ENCODE results near the gene SMOC1.
"Not testable (repeated sequence)": the region's sequence is repeated elsewhere in the genome, so short reads cannot be mapped to it uniquely, and the experiment has no call there.

SMOC1 gene

GRCh38 chr14:69901113-69901951 lies 22.1 kb downstream of the SMOC1 start:
- no peak for DNase-seq

DNA sequence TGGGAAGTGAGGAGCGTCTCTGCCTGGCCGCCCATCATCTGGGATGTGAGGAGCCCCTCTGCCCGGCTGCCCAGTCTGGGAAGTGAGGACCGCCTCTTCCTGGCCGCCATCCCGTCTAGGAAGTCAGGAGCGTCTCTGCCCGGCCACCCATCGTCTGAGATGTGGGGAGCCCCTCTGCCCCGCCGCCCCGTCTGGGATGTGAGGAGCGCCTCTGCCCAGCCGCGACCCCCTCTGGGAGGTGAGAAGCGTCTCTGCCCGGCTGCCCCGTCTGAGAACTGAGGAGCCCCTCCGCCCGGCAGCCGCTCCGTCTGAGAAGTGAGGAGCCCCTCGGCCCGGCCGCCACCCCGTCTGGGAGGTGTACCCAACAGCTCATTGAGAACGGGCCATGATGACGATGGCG lies 23.8 kb downstream of the SMOC1 start:
- DNase-seq, result not testable (repeated sequence)

GRCh38 chr14:69904246-69904645 lies 25.0 kb downstream of the SMOC1 start:
- DNase-seq, result no peak

- DNase-seq, result no peak
Measured at GRCh38 chr14:69906201-69906600, 27.0 kb downstream of the SMOC1 start.

DNA sequence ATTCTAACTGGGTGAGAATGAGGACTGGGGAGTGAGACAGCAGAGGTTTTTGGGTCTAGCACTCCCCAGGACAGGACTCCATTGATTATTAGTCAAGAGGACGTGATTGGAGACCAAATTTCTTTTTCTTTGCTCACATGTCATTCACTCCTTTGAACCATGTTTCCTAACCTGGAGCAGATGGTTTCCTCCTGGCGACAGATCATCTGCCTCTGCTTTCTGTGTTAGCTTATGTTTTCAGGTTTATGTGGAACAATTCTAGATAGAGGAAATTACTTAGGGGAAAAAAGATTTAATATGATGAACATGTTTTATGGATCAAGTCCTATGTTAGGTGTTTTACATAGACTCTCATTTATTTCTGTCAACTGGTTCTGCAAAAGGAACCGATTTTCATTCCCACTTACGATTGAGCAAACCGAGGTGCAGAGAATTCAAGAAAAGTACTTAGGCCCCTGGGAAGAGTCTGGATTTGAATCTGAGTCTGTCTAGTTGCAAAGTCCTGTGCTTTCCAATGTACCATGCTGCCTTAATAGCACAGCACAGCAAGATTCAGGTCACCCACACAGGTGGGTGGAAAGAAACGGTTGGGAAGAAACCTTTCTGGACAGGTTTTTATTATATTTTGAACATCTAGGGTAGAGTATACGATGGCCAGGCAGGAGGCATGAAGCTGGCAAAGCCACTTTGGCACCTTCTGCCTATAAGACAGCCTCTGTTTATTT lies 30.8 kb downstream of the SMOC1 start:
- no peak for DNase-seq

DNA sequence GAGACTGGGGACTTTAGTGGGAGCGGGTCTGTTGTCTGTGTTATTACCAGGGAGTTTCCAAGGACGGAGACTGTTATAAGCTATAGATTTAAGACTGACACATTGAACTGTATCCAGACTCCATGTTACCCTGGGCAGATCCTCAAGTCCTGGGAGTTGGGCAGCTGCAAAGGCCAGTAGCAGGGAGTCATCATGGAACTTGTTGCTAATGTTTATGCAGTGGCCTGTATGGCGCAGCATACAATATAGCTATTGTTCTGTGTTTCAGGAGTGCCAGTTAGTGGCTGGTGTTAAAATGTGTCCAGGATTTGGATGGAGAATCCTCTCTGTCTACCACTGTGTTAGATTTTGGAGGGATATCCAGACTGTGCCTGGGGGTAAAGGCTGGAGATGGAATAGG lies 31.7 kb downstream of the SMOC1 start:
- no peak for DNase-seq

- DNase-seq, result no peak
Measured at GRCh38 chr14:69913686-69914085, 34.5 kb downstream of the SMOC1 start.

DNA sequence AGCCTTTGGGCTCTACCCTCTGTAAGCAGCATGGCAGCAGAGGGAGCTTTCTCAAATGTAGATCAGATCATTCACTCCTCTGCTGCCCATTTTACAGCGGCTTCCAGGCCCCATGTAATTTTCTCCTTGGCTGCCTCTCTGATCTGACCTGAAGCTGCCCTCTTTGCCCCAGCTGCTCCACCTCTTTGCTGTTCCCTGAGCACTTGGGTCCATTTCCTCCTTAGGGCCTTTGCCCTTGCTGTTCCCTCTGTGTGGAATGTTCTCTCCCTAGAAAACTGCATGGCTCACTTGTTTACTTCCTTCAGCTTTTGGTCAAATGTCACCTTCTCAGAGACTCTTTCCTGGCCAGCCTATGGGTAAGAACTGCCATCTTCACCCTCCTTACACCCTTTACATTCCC lies 37.2 kb downstream of the SMOC1 start:
- no peak for DNase-seq

DNA sequence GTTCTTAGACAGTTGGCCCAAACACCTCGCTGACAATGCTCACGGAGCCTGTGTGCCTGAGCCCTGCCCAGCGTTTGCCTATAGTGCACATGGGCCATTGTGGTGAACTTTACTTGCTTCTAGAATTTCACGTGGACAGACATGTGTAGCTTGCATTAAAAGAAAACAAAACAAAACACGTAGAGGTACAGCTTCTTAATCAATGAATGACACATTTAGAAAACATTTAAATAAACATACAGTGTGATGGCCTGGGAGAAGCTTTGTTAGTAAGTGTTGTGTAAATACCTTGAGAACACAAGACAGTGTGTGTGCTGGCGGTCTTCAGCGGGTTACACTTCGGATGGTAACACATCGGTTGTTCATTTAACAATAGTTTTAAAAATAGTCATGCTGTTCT lies 38.1 kb downstream of the SMOC1 start:
- DNase-seq, result no peak

DNA sequence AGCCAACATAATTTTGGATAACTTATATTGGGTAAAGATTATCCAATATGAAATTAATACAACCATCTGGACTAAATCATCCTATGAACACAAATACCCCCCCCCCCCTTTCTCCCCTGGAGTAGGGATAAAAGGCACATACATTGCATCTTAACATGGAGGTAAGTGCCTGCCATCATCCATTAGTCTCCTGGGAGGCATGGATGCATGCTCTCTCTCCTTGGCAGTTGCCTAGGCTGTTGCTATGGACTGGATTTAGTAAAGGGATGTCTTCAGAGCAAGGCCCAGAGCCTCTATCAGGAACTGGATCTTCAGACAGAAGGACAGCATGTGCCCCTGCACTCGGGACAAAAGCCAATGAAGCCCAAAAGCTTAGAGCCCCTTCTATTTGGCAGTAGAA lies 40.6 kb downstream of the SMOC1 start:
- no peak for DNase-seq

GRCh38 chr14:69921052-69921451 lies 41.8 kb downstream of the SMOC1 start:
- DNase-seq, result no peak

DNA sequence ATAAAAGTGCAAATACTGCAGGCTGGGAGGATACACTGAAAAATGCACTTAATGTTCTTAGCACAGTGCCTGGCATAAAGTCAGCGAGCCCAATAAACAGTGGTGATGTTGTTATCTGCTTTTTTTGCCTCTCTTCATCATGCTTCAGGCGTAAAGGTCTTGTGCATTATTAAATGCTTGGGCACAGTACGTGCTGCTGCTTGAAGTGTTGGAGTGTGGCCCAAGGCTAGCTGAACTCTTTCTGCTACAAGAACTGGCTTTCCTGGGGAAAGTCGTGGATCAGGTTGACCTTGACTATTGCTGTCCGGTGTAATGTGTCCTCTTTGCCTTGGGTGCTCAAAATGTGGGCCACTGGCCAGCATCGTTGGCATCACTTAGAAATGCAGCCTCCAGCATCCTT lies 43.0 kb downstream of the SMOC1 start:
- no peak for DNase-seq

- no peak for DNase-seq
Measured at GRCh38 chr14:69924201-69924600, 45.0 kb downstream of the SMOC1 start.

- no peak for DNase-seq
Measured at GRCh38 chr14:69928111-69928523, 48.9 kb downstream of the SMOC1 start.

GRCh38 chr14:69930780-69931379 lies 51.7 kb downstream of the SMOC1 start:
- no peak for DNase-seq

- no peak for DNase-seq
Measured at GRCh38 chr14:69931960-69932359, 52.7 kb downstream of the SMOC1 start.

DNA sequence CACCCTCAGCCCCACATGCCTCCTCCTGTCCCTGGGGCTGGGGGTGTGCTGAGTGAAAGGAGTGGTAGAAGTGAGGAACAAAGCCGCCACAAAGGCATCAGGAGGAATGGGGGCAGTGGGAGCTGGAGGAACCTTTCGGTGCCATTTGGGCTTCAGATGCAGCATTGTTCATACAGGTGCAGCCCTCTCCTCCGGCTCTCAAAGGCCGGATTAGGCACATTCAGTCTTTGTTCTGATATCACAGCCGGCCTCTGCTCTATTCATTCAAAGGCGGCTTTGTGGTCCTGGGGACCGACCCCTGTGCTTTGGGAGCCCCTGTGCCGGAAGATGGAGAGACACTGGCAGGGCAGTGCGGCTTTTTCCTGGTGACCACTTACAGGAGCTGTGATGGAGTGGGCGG lies 53.2 kb downstream of the SMOC1 start:
- no peak for DNase-seq

GRCh38 chr14:69933623-69934275 lies 54.5 kb downstream of the SMOC1 start:
- DNase-seq, result no peak

DNA sequence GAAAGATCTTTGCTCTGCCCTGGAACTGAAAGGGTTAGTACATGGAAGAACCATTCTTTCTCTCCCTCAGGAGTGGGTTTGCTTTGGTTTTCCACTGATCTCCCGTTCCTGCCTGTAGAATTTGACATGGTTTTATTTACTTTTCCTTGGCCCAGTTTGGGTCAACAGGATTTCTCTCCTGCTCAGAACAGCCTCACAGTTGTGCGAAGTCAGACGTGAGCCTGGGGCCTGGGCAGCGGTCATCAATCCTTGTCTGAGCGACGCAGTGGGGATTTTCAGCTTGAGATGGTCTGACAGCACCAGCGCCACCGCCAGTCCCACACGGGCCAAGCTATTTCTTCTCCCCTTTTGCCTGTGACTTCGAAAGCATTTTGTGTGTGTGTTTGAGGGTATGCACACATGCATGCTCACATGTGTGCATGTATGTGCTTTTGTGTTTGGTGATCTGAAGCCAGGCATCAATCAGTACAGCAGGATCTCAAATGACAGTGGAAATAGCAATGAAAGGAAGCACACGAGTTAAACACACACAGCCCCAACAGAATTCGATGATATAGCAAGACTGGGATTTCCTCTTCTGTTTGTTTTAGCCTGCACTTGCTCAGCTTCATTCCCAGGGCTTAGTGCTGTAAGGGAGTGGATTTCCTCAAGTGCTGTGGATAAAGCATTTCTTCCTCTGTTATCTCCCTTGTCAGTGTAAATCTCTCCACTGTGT lies 58.3 kb downstream of the SMOC1 start:
- DNase-seq, result no peak

GRCh38 chr14:69938751-69939150 lies 59.5 kb downstream of the SMOC1 start:
- no peak for DNase-seq

GRCh38 chr14:69941768-69942742 lies 62.8 kb downstream of the SMOC1 start:
- no peak for DNase-seq
